Measurements from ENCODE around the gene SHISA9.

SHISA9 gene

GRCh38 chr16:13036600-13036999, 135.2 kb downstream of the SHISA9 start:
- no peak for DNase-seq

- no peak for DNase-seq
Measured at GRCh38 chr16:13038591-13038990, 137.2 kb downstream of the SHISA9 start.

GRCh38 chr16:13039526-13039925, 138.1 kb downstream of the SHISA9 start:
- DNase-seq = no peak

GRCh38 chr16:13041180-13041579, 139.8 kb downstream of the SHISA9 start:
- DNase-seq = no peak

- no peak for DNase-seq
Measured at GRCh38 chr16:13041646-13042290, 140.4 kb downstream of the SHISA9 start.

GRCh38 chr16:13042291-13042685, 140.9 kb downstream of the SHISA9 start:
- DNase-seq = no peak

- DNase-seq = no peak
Measured at GRCh38 chr16:13046061-13046821, 144.8 kb downstream of the SHISA9 start.

- DNase-seq = no peak
Measured at GRCh38 chr16:13047276-13047675, 145.9 kb downstream of the SHISA9 start.

GRCh38 chr16:13049688-13050087, 148.3 kb downstream of the SHISA9 start:
- no peak for DNase-seq

- no peak for DNase-seq
Measured at GRCh38 chr16:13052431-13052830, 151.0 kb downstream of the SHISA9 start.

- DNase-seq = no peak
Measured at GRCh38 chr16:13055480-13055879, 154.1 kb downstream of the SHISA9 start.

GRCh38 chr16:13056607-13057006, 155.2 kb downstream of the SHISA9 start:
- DNase-seq = no peak

GRCh38 chr16:13060932-13061331, 159.5 kb downstream of the SHISA9 start:
- DNase-seq = no peak

GRCh38 chr16:13061691-13062090, 160.3 kb downstream of the SHISA9 start:
- DNase-seq = no peak

GRCh38 chr16:13062219-13062618, 160.8 kb downstream of the SHISA9 start:
- DNase-seq = no peak

- DNase-seq = no peak
Measured at GRCh38 chr16:13063457-13063856, 162.1 kb downstream of the SHISA9 start.

GRCh38 chr16:13064821-13065220, 163.4 kb downstream of the SHISA9 start:
- DNase-seq = no peak

GRCh38 chr16:13067648-13068047, 166.2 kb downstream of the SHISA9 start:
- no peak for DNase-seq

GRCh38 chr16:13068912-13069583, 167.7 kb downstream of the SHISA9 start:
- DNase-seq = no peak

GRCh38 chr16:13070268-13070667, 168.9 kb downstream of the SHISA9 start:
- no peak for DNase-seq

GRCh38 chr16:13076878-13077277, 175.5 kb downstream of the SHISA9 start:
- DNase-seq = no peak

- no peak for DNase-seq
Measured at GRCh38 chr16:13077816-13078215, 176.4 kb downstream of the SHISA9 start.

- DNase-seq = no peak
Measured at GRCh38 chr16:13080531-13080930, 179.1 kb downstream of the SHISA9 start.

- DNase-seq = no peak
Measured at GRCh38 chr16:13081825-13082331, 180.5 kb downstream of the SHISA9 start.

Data from NCI-H510A (cell line).